ENCODE results near the gene PRSS21.

Gene PRSS21

DNA sequence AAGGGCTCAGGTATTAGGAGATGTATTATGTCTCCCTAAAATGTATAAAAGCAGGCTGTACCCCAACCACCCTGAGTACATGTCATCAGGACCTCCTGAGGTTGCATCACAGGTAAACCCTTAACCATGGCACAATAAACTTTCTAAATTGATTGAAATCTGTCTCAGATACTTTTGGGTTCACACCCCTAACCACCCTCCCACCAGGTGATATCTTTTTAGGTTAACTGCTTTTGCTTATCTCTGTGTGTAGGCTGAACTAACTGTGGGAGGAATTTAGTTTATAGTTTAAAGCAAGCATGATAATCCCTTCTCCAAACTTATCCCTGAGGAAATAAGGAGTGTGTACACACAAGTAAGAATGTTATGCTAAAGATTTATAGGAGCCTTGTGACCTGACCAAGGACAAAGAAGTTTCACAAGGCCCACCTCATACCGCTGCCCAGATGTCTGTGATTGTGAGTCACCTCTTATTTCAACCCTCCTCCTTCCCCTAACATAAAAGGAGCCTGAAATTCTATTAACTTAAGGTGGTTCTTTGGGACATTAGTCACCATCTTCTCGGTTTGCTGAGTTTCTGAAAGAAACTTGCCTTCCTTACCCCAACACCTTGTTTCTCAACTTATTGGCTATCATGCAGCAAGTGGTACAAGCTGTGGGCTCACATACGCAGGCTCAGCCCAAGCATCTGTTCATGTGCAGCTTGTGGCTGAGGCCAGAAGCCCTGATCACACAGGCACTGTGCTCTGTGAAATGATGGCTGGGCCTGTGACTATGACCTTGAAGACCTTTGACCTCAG is 29.7 kb downstream of the PRSS21 start:
- DNase-seq: no peak

- no peak for DNase-seq
Observed at GRCh38 chr16:2848933-2849725, 32.1 kb downstream of the PRSS21 start.

- no peak for DNase-seq
Observed at GRCh38 chr16:2852003-2852730, 35.1 kb downstream of the PRSS21 start.

DNA sequence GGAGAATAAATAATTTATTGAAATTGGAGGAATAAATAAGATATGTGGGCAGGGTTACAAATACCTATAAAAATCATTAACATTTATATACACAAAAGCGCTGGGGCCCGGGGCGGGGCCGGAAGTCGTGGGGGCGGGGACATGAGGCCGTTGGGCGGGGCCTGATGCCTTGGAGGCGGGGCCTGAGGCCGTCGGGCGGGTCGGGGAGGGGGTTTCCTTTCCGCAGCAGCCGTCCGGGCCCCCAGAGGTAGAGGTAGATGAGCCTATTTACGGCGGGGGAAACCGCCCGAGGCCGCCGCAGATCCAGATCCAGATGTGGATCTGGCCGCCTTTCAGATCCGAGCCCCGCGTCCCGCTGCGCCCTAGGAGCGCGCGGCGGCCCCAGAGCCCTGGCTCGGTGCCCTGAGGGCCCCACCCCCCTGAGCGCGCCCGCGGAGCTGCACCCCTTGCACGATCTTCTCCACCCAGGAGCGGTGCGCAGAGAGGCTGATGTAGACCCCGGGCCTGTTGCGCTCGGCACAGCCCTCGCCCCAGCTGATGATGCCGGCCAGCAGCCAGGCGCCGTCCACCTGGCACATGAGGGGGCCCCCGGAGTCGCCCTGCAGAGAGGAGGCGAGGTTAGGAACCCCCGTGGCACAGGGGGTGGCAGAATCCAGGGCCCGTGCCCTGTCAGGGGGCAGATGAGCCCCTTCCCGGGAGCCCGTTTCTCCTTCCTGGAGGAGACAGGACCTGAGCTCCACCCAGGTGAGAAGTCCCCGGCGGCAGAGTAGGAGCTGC is 35.9 kb downstream of the PRSS21 start:
- no peak for DNase-seq

DNA sequence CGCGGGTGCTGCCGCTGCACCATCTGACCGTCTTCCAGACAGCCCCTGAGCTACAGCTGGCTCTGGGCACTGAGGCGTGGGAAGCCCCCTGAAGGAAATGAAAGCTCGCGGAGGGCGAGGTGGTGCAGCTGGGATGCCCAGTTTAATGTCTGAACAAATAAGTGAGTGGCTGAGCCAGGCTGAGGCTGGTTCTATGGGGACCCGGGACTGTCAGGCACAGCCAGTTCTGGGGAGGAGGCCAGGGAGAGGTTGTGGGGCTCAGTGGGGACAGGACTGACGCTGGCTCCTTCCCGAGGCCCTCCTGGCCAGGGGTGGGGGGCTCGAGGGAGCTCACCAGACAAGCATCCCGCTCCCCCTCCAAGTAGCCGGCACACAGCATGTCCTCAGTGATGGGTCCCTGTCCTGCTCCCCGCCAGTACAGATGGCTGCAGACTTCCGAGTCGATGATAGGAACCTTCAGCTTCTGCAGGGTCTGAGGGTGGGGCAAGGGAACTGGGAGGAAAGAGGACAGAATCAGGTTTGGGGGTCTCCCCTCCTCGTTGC is 36.6 kb downstream of the PRSS21 start:
- DNase-seq: no peak

DNA sequence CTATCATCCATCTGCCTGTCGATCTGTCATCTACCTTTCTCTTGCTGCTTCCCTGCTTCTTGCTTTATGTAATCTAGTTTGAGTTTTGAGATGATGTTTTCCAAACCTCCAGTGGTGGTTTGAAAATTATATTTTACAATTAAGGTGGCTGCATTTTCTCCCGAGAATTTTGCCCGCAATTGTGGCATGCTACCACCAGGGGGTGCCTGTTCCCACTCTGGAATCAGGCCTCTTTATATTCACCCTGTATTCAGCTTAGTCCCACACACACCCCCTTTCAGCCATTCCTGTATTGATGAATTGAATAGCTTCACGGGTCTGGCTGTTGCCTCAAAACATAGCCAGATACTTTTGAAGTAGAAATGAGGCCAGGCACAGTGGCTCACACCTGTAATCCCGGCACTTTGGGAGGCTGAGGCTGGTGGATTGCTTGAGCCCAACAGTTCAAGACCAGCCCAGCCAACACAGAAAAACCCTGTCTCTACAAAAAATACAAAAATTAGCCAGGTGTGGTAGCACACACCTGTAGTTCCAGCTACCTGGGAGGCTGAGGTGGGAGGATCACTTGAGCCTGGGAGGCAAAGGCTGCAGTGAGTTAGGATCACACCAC is 37.8 kb downstream of the PRSS21 start:
- no peak for DNase-seq

GRCh38 chr16:2855536-2855935 is 38.5 kb downstream of the PRSS21 start:
- no peak for DNase-seq

- DNase-seq: no peak
Observed at GRCh38 chr16:2856061-2856670, 39.1 kb downstream of the PRSS21 start.

GRCh38 chr16:2856686-2857450 is 39.8 kb downstream of the PRSS21 start:
- DNase-seq: no peak

GRCh38 chr16:2857451-2858244 is 40.6 kb downstream of the PRSS21 start, which contains the start of gene PRSS22:
TSS of gene PRSS22 (minus strand) at chr16:2858170. CDS start at chr16:2858104, 66 bp downstream.
- no peak for DNase-seq

GRCh38 chr16:2858245-2859025 is 41.4 kb downstream of the PRSS21 start:
- DNase-seq: no peak

- no peak for DNase-seq
Observed at GRCh38 chr16:2859686-2860265, 42.7 kb downstream of the PRSS21 start.

DNA sequence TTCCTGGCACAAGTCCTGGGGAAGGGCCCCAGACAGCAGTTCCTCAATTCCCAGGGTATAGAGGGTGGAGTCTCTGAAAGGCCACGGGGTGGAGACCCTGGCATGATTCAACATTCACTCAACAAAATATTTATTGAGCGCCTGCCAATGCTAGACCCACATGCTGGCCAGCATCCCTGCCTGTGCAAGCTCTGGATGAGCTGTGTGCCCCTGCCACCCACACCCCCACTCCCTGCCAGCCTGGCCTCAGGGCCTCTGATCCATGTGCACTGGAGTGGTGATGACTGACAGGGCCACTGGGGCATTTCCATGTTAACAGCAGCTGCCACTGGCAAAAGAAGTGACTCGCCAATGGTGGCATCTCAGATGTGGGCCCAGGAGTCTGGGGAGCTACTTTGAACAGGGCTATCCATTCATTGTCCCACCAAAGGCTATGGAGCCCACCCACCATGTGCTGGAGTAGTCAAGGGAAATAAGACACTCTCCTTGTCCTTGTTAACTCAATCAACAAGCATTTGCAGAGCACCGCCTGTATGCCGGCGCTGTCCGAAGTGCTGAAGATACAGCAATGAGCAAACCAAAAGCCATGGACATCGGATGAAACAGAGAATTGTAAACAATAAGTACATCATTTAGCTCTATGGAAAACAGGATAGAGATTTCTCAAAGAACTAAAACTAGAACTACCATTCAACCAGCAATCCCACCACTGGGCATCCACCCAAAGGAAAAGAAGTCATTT is 44.0 kb downstream of the PRSS21 start:
- no peak for DNase-seq

- no peak for DNase-seq
Observed at GRCh38 chr16:2865651-2866050, 48.6 kb downstream of the PRSS21 start.

- no peak for DNase-seq
Observed at GRCh38 chr16:2866431-2866830, 49.4 kb downstream of the PRSS21 start.

DNA sequence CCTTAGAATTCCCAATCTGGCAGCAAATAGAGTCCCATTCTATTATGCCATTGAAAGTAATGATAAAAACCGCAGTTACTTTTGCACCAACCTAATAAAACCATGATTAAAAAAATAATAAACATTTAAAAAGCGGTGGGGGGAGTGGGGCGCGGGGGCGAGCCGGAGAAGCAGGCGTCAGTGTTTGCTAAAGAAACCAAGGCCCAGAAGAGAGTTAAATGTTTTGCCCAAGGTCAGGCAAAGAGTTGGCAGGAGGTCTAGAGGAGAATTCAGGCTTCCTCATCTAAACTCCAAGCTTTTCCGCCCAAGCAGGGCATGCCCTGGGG is 50.6 kb downstream of the PRSS21 start:
- DNase-seq: no peak

DNA sequence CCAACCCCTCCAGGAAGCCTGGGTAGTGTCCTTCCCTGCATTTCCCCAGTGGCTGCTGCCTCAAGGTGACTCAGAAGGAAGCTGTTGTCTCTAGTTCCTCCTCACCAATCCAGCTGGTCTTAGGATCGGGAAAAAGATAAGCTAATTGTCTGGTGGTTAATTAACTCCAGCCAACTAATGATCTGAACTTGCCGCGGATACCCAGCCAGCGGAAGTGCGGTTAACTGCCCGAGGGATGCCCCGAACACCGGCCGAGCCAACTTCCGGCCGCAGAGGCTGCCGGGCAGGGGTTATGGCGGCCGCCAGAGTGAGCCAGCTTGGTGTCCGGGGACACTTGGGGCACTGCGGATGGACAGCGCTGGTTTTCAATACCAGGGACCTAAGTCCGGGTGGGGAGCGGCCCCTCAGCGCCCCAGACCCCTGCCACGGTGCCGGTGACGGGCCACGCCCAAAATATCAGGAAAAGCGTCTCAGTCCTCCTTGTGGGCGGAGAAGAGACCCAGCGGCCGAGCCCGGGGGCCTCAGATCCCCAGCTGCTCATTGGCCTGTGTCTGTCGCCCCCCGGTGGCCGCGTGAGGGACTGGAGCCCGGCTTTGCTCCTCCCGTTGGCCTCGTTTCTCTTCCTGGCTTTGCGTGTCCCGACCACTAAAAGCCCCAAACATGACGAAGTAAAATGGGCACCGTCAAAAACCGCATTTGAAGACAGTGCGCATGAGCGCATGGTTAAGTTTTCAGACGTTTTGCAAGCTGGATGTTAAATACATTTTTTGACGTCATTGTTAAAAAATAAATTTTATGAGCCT is 51.2 kb downstream of the PRSS21 start:
- peak; percentile 77 to 89 for DNase-seq
